Measurements from ENCODE around the gene HKDC1. TPM values are rescaled to one million over a fixed set of nuclear protein-coding genes. Genes with fewer than 3 reads are reported as not detected.

HKDC1 gene
- total RNA-seq, 4 donors from 2014 or later, result 0.27 TPM; not detected in 3

DNA sequence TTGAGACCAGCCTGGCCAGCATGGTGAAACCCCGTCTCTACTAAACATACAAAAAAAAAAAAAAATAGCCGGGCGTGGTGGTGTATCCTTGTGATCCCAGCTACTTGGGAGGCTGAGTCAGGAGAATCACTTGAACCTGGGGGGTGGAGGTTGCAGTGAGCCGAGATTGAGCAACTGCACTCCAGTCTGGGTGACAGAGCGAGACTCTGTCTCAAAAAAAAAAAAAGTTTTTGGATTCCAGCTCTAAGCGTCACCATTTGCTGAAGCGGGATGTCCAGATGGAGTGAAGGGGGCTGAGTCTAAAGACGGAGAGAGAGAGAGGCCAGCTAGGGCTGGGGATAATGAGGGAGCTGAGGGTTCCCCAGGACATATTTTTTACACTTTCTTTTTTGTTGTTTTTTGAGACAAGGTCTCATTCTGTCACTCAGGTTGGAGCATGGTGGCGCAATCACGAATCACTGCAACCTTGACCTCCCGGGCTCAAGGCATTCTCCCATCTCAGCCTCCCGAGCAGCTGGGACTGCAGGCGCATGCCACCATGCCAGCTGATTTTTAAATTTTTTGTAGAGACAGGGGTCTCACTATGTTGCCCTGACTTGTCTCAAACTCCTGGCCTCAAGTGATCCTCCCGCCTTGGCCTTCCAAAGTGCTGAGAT is 48.8 kb downstream of the HKDC1 start:
- TF ChIP-seq EP300 (IDR thresholded peaks at IDR 0.05) (no peak), POLR2A (IDR thresholded peaks at IDR 0.05) (no peak), POLR2AphosphoS5 (IDR thresholded peaks at IDR 0.05) (no peak)
- TF ChIP-seq, protein P1, sequence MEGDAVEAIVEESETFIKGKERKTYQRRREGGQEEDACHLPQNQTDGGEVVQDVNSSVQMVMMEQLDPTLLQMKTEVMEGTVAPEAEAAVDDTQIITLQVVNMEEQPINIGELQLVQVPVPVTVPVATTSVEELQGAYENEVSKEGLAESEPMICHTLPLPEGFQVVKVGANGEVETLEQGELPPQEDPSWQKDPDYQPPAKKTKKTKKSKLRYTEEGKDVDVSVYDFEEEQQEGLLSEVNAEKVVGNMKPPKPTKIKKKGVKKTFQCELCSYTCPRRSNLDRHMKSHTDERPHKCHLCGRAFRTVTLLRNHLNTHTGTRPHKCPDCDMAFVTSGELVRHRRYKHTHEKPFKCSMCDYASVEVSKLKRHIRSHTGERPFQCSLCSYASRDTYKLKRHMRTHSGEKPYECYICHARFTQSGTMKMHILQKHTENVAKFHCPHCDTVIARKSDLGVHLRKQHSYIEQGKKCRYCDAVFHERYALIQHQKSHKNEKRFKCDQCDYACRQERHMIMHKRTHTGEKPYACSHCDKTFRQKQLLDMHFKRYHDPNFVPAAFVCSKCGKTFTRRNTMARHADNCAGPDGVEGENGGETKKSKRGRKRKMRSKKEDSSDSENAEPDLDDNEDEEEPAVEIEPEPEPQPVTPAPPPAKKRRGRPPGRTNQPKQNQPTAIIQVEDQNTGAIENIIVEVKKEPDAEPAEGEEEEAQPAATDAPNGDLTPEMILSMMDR (IDR thresholded peaks at IDR 0.05), result no peak
- H3K4me1 ChIP-seq, result no peaks in the 10 kb centered on the region
- no peak for ATAC-seq
- no peaks in the 10 kb centered on the region for H3K9me3 ChIP-seq
- WGBS, 2 donors (ENCODE audit: low coverage in 1 of 2), result 87 to 89% methylated on average over 10 to 14 of the region's 14 CpGs
- no peak overlapping the region for H3K4me3 ChIP-seq
- H3K36me3 ChIP-seq, result no peaks in the 10 kb centered on the region
- H3K27me3 ChIP-seq, result peaks cover 3% of the 10 kb centered on the region
- no peak overlapping the region for H3K27ac ChIP-seq

DNA sequence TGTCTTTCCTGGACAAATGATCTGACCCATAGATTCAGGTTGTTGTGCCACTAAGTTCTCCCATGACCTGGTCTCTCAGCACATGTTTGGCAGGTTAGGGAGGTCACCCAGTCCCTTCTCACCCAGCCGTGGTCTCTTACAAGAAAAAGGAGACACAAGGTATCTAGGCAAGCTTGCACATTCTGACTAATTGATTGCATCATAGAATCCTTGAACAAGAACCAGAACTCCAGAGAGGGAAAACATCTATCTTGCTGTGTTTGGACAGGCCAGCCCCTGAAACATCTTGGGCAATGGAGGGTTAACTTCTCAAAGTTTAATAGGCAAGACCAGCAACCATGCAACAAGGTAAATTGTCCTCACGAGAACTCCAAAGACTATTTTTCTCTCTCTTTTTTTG is 49.6 kb downstream of the HKDC1 start:
- H3K9me3 ChIP-seq, result no peaks in the 10 kb centered on the region
- ATAC-seq, result no peak
- WGBS, 2 donors (ENCODE audit: low coverage in 1 of 2), result 40 to 48% methylated on average over 1 to 2 of the region's 2 CpGs
- H3K4me1 ChIP-seq, result no peaks in the 10 kb centered on the region
- H3K4me3 ChIP-seq, result no peak overlapping the region
- H3K27ac ChIP-seq, result no peak overlapping the region
- TF ChIP-seq, protein P1 (IDR thresholded peaks at IDR 0.05), result no peak
- no peak for TF ChIP-seq POLR2A (IDR thresholded peaks at IDR 0.05)
- H3K36me3 ChIP-seq, result no peaks in the 10 kb centered on the region
- peaks cover 3% of the 10 kb centered on the region for H3K27me3 ChIP-seq

DNA sequence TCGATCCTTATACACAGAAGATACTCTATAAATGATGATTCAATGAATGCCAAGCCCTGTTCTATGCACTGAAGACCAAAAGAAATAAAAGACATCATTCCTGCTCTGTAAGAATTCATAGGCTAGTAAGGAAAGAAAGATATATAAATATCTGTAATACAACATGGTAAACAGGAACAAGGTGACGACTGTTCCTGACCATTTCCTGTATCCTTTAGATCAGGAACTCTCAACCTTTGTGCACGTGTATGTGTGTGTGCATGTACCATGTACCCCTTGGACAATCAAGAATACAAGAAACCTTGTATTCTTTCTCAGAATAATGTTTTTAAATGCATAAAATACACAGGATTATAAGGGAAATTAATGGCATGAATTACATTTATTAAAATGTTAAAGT is 50.9 kb downstream of the HKDC1 start:
- WGBS, 2 donors (ENCODE audit: low coverage in 1 of 2), result 63 to 81% methylated on average over 3 of the region's 3 CpGs

DNA sequence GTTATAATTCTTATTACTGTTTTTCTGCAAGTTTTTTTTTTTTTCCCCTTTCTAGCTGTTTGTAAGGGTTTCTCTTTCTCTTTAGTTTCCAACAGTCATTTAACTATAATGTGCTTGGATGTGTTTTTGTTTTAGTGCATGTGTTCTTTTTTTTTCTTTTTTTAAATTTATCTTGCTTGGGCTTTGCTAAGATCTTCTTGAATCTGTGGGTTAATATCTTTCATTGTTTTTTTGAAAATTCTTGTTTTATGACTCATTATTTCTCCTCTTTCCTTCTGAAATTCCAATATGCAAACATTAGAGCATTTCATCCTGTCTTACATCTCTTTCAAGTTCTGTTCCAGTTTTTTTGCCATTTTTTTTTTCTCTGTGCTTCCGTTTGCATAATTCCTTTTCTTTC is 52.5 kb downstream of the HKDC1 start:
- Histone ChIP-seq H3K4me3 (no peak overlapping the region), H3K4me1 (no peaks in the 10 kb centered on the region), H3K36me3 (no peaks in the 10 kb centered on the region), H3K27ac (no peak overlapping the region), H3K9me3 (no peaks in the 10 kb centered on the region), H3K27me3 (peaks cover 3% of the 10 kb centered on the region)
- 67 to 90% methylated on average over 1 of the region's 1 CpG for WGBS, 2 donors (ENCODE audit: low coverage in 1 of 2)
- TF ChIP-seq, protein P1 (IDR thresholded peaks at IDR 0.05), result no peak
- no peak for TF ChIP-seq POLR2A (IDR thresholded peaks at IDR 0.05)
- no peak for TF ChIP-seq EP300 (IDR thresholded peaks at IDR 0.05)
- no peak for TF ChIP-seq POLR2AphosphoS5 (IDR thresholded peaks at IDR 0.05)
- no peak for ATAC-seq

More for the DNA sequence above, 50.9 kb downstream of the HKDC1 start:
- no peaks in the 10 kb centered on the region for H3K36me3 ChIP-seq
- TF ChIP-seq EP300 (IDR thresholded peaks at IDR 0.05), result no peak
- TF ChIP-seq, protein P1 (IDR thresholded peaks at IDR 0.05), result no peak
- no peak for TF ChIP-seq POLR2AphosphoS5 (IDR thresholded peaks at IDR 0.05)
- no peak for TF ChIP-seq POLR2A (IDR thresholded peaks at IDR 0.05)
- no peaks in the 10 kb centered on the region for H3K9me3 ChIP-seq
- H3K4me3 ChIP-seq, result no peak overlapping the region
- ATAC-seq, result no peak
- no peaks in the 10 kb centered on the region for H3K4me1 ChIP-seq
- H3K27me3 ChIP-seq, result peaks cover 3% of the 10 kb centered on the region
- no peak overlapping the region for H3K27ac ChIP-seq

DNA sequence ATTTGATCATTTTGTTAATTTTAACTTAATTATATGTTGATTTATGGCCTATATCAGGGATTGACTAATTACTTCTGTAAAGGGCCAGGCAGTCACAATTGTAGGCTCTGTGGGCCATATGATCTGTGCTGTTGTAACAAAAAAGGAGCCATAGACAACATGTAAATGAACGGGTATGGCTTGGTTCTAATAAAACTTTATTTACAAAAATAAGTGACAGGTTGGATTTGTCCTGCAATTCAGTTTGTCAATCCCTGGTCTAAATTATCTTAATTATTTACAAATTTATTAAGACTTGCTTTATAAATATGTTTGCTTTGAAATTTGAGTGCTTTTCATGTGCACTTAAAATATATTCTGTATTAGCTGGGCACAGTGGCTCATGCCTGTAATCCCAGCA is 55.3 kb downstream of the HKDC1 start:
- no peak for ATAC-seq
- H3K9me3 ChIP-seq, result no peaks in the 10 kb centered on the region
- H3K4me3 ChIP-seq, result no peak overlapping the region
- no peaks in the 10 kb centered on the region for H3K27me3 ChIP-seq
- no peak overlapping the region for H3K27ac ChIP-seq
- no peaks in the 10 kb centered on the region for H3K36me3 ChIP-seq
- TF ChIP-seq, protein P1 (IDR thresholded peaks at IDR 0.05), result no peak
- TF ChIP-seq POLR2A (IDR thresholded peaks at IDR 0.05) (no peak), POLR2AphosphoS5 (IDR thresholded peaks at IDR 0.05) (no peak), EP300 (IDR thresholded peaks at IDR 0.05) (no peak)
- H3K4me1 ChIP-seq, result no peaks in the 10 kb centered on the region
- WGBS, 2 donors (ENCODE audit: low coverage in 1 of 2), result 89 to 91% methylated on average over 1 of the region's 1 CpG

Measured in gastroesophageal sphincter (tissue), 4 donors.